Breast epithelium (tissue), 4 donors: ENCODE data around the gene STAT1. TPM values are rescaled to one million over a fixed set of nuclear protein-coding genes. Genes with fewer than 3 reads are reported as not detected.

Experiments used
- DNase-seq, 2 donors: peaks; one replicate each; pipeline ENCODE4 v3.0.0-alpha.2; 2019; ENCODE audit warnings: low spot score in 2 of 2
- H3K27ac ChIP-seq, 2 donors: fragments of 200-600 bp; sonication (generic) in 1 of 2; one replicate each; pipeline ENCODE4 v1.5.1; 2016 to 2019; ENCODE audit warnings: mild to moderate bottlenecking in 1 of 2
- H3K27me3 ChIP-seq, 2 donors: fragments of 200-600 bp; sonication (generic) in 1 of 2; one replicate each; pipeline versions ENCODE4 v1.5.1 to v1.6.0; 2017 to 2019; ENCODE audit warnings: control low read depth in 1 of 2, mild to moderate bottlenecking in 1 of 2
- H3K36me3 ChIP-seq: fragments of 200-600 bp; one replicate; pipeline ENCODE4 v1.5.1; 2019
- H3K4me1 ChIP-seq, 2 donors: fragments of 200-600 bp; sonication (generic); one replicate each; pipeline ENCODE4 v1.5.1; 2016 to 2019; ENCODE audit warnings: control low read depth in 1 of 2
- H3K4me3 ChIP-seq, 3 donors: fragments of 200-600 bp; sonication (generic); 1 replicate in 2 of 3; 2 replicates in 1 of 3; pipeline ENCODE4 v1.5.1; 2016 to 2019; ENCODE audit warnings: mild to moderate bottlenecking in 3 of 3, moderate library complexity in 2 of 3
- H3K9me3 ChIP-seq, 2 donors: fragments of 200-600 bp; sonication (generic) in 1 of 2; one replicate each; pipeline ENCODE4 v1.5.1; 2016 to 2019; ENCODE audit warnings: control low read depth in 1 of 2
- CTCF ChIP-seq, 3 donors: fragments of 450-650 bp; IDR thresholded peaks; one replicate each; pipeline ENCODE4 v1.5.1; 2016 to 2017; ENCODE audit warnings: antibody characterized with exemption in 3 of 3, mild to moderate bottlenecking in 3 of 3, moderate library complexity in 3 of 3
- POLR2A ChIP-seq: fragments of 450-650 bp; IDR thresholded peaks from one replicate; pipeline ENCODE4 v1.6.1; 2016; ENCODE audit warnings: antibody characterized with exemption, mild to moderate bottlenecking, moderate library complexity
- POLR2AphosphoS5 ChIP-seq, 3 donors: sonication (generic); formaldehyde crosslinking; IDR thresholded peaks; one replicate each; pipeline ENCODE4 v1.6.1; 2017; ENCODE audit warnings: antibody characterized with exemption in 3 of 3
- intact Hi-C: fragments of 100-400 bp; cut with DNase I; formaldehyde crosslinking; loops from one replicate; pipeline ENCODE4 v1.15.1; 2023; ENCODE audit warnings: low total_unique reads
- total RNA-seq, 3 donors: library from RNA; depleted of rRNA; stranded (reverse); fragments of >200 nt; gene quantifications; one replicate each; pipeline ENCODE4 v1.1.0, GENCODE V29; 2016

Gene STAT1
- total RNA-seq, 3 donors from 2014 or later, result 44.2 to 79.6 (median 59.4) TPM

- Histone ChIP-seq H3K9me3 (no peaks in the 10 kb centered on the region), H3K4me3 (no peak overlapping the region), H3K27ac (no peak overlapping the region), H3K4me1 (no peaks in the 10 kb centered on the region), H3K36me3 (peaks cover 12% of the 10 kb centered on the region), H3K27me3 (no peaks in the 10 kb centered on the region)
- TF ChIP-seq POLR2AphosphoS5 (IDR thresholded peaks at IDR 0.05), result no peak
- no peak for TF ChIP-seq CTCF (IDR thresholded peaks at IDR 0.05)
- TF ChIP-seq POLR2A, result no peak
- intact Hi-C loops, result no loop called here
- no peak for DNase-seq
These were observed 36.5 kb downstream of the STAT1 start for GRCh38 chr2:190977505-190977904.

- no peak overlapping the region for H3K4me3 ChIP-seq
- no peaks in the 10 kb centered on the region for H3K9me3 ChIP-seq
- TF ChIP-seq CTCF (IDR thresholded peaks at IDR 0.05) (no peak), POLR2A (no peak), POLR2AphosphoS5 (IDR thresholded peaks at IDR 0.05) (no peak)
- H3K27me3 ChIP-seq, result no peaks in the 10 kb centered on the region
- intact Hi-C loops, result no loop called here
- no peak overlapping the region for H3K27ac ChIP-seq
- no peak for DNase-seq
- peaks cover 5% of the 10 kb centered on the region for H3K36me3 ChIP-seq
- H3K4me1 ChIP-seq, result no peaks in the 10 kb centered on the region
These were observed 37.5 kb downstream of the STAT1 start for GRCh38 chr2:190976521-190976920.

- Histone ChIP-seq H3K36me3 (peaks cover 3% of the 10 kb centered on the region), H3K4me1 (no peaks in the 10 kb centered on the region), H3K9me3 (no peaks in the 10 kb centered on the region), H3K27ac (peak overlapping the region in 1 of 2 donors; percentile 49), H3K27me3 (no peaks in the 10 kb centered on the region), H3K4me3 (no peak overlapping the region)
- no peak for TF ChIP-seq POLR2AphosphoS5 (IDR thresholded peaks at IDR 0.05)
- no peak for TF ChIP-seq POLR2A
- TF ChIP-seq CTCF (IDR thresholded peaks at IDR 0.05), result no peak
- no peak for DNase-seq
- intact Hi-C loops, result no loop called here
These were observed 39.2 kb downstream of the STAT1 start for GRCh38 chr2:190974629-190975361.

GRCh38 chr2:190973726-190974628 lies 40.0 kb downstream of the STAT1 start:
- Histone ChIP-seq H3K27me3 (no peaks in the 10 kb centered on the region), H3K36me3 (peaks cover 3% of the 10 kb centered on the region), H3K27ac (peak overlapping the region in 1 of 2 donors; percentile 49), H3K4me1 (no peaks in the 10 kb centered on the region), H3K4me3 (no peak overlapping the region), H3K9me3 (no peaks in the 10 kb centered on the region)
- TF ChIP-seq POLR2AphosphoS5 (IDR thresholded peaks at IDR 0.05), result no peak
- TF ChIP-seq CTCF (IDR thresholded peaks at IDR 0.05), result no peak
- TF ChIP-seq POLR2A, result no peak
- intact Hi-C loops, result no loop called here
- no peak for DNase-seq

- no peak for DNase-seq
- intact Hi-C loops, result no loop called here
- no peak overlapping the region for H3K27ac ChIP-seq
- no peak overlapping the region for H3K4me3 ChIP-seq
- no peak for TF ChIP-seq POLR2AphosphoS5 (IDR thresholded peaks at IDR 0.05)
- TF ChIP-seq CTCF (IDR thresholded peaks at IDR 0.05), result no peak
- no peaks in the 10 kb centered on the region for H3K9me3 ChIP-seq
- H3K4me1 ChIP-seq, result no peaks in the 10 kb centered on the region
- H3K36me3 ChIP-seq, result peaks cover 3% of the 10 kb centered on the region
- H3K27me3 ChIP-seq, result no peaks in the 10 kb centered on the region
These were observed 40.7 kb downstream of the STAT1 start for GRCh38 chr2:190973262-190973661.
